Chondrocyte (in vitro differentiated cells): ENCODE measurements around the gene BEND6. TPM values are rescaled to one million over a fixed set of nuclear protein-coding genes. Genes with fewer than 3 reads are reported as not detected.

Experiments
- DNase-seq: peaks from one replicate; pipeline ENCODE4 v3.0.0; 2021; ENCODE audit warnings: mixed read lengths, low spot score
- H3K27ac Mint-ChIP-seq: one replicate; pipeline ENCODE4 v1.8.0; 2021; ENCODE audit warnings: mild to moderate bottlenecking, moderate library complexity, mixed read lengths; ENCODE audit not compliant: unreplicated experiment
- H3K27me3 Mint-ChIP-seq: 2 replicates; pipeline ENCODE4 v1.8.0; 2021; ENCODE audit warnings: low read depth, mixed read lengths
- H3K36me3 Mint-ChIP-seq: 2 replicates; pipeline ENCODE4 v1.8.0; 2021; ENCODE audit warnings: low read depth, mixed read lengths
- H3K4me1 Mint-ChIP-seq: 2 replicates; pipeline ENCODE4 v1.8.0; 2021; ENCODE audit warnings: low read depth, mild to moderate bottlenecking, mixed read lengths
- H3K4me3 Mint-ChIP-seq: one replicate; pipeline ENCODE4 v1.8.0; 2021; ENCODE audit warnings: mild to moderate bottlenecking, moderate library complexity, mixed read lengths; ENCODE audit not compliant: unreplicated experiment
- H3K9me3 Mint-ChIP-seq: 2 replicates; pipeline ENCODE4 v1.8.0; 2021; ENCODE audit warnings: low read depth, mixed read lengths
- CTCF ChIP-seq: fragments of 200-600 bp; sonication (generic); IDR thresholded peaks from 2 replicates; pipeline ENCODE4 v1.5.0; 2021; ENCODE audit warnings: antibody characterized with exemption, mild to moderate bottlenecking, moderate library complexity
- total RNA-seq: library from RNA; stranded (reverse); gene quantifications from 3 replicates; pipeline ENCODE4 v1.2.1, GENCODE V29; 2021

Gene BEND6
- total RNA-seq, 1 donor from 2014 or later, result 8.9 TPM

GRCh38 chr6:56977192-56977591, 22.3 kb downstream of the BEND6 start:
- TF ChIP-seq CTCF, result no peak
- no peak overlapping the region for H3K27ac Mint-ChIP-seq
- H3K4me1 Mint-ChIP-seq, result no peaks in the 10 kb centered on the region
- no peaks in the 10 kb centered on the region for H3K27me3 Mint-ChIP-seq
- no peak for DNase-seq
- no peak overlapping the region for H3K4me3 Mint-ChIP-seq
- H3K9me3 Mint-ChIP-seq, result peaks cover 28% of the 10 kb centered on the region
- peaks cover 16% of the 10 kb centered on the region for H3K36me3 Mint-ChIP-seq

- Mint-ChIP-seq H3K27ac (no peak overlapping the region), H3K4me3 (no peak overlapping the region), H3K9me3 (peaks cover 28% of the 10 kb centered on the region), H3K4me1 (no peaks in the 10 kb centered on the region), H3K36me3 (peaks cover 16% of the 10 kb centered on the region), H3K27me3 (no peaks in the 10 kb centered on the region)
- TF ChIP-seq CTCF, result no peak
- no peak for DNase-seq
Measured at GRCh38 chr6:56978530-56978929, 23.6 kb downstream of the BEND6 start.

DNA sequence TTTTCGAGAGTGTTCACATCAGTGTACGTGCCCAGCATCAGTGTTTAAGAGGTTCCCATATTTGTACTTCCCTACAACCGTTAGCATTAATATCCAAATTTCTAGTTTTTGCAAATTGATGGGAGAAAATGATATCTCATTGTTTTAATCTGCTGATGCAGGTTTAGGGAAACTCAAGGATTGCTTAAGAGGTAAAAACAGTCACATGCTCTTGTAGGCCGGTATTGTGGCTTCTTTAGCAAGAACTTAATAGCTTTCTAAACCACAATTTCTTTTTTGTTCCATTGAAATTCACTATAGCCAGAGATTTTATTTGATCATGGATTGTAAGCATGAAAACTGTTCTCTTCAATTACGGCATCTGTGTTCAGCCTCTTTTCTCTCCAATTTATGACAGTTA, 29.5 kb downstream of the BEND6 start:
- no peak for TF ChIP-seq CTCF
- Mint-ChIP-seq H3K27me3 (no peaks in the 10 kb centered on the region), H3K4me3 (no peak overlapping the region), H3K4me1 (peaks cover 4% of the 10 kb centered on the region), H3K27ac (no peak overlapping the region), H3K36me3 (no peaks in the 10 kb centered on the region), H3K9me3 (no peaks in the 10 kb centered on the region)
- DNase-seq, result no peak

DNA sequence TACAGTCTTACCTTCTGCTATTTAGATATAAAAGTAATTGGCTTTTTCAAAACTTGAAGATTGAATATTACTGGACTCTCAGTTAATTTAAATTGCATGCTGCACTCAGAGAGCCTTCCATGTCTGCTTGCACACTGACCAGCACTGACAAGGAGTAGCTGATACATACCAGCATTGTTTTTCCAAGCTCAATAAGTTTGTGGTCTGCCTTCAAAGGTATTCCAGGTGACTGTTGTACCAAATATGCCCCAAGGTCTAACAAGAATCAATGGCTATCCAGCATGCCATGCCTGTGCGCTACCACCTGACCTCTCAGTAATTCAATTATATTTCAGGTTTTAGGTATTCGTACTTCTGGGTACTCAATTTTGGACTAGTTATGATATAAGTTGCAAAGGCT, 30.0 kb downstream of the BEND6 start:
- Mint-ChIP-seq H3K27me3 (no peaks in the 10 kb centered on the region), H3K4me3 (no peak overlapping the region), H3K27ac (no peak overlapping the region), H3K9me3 (no peaks in the 10 kb centered on the region), H3K4me1 (peaks cover 4% of the 10 kb centered on the region), H3K36me3 (no peaks in the 10 kb centered on the region)
- no peak for DNase-seq
- TF ChIP-seq CTCF, result no peak

DNA sequence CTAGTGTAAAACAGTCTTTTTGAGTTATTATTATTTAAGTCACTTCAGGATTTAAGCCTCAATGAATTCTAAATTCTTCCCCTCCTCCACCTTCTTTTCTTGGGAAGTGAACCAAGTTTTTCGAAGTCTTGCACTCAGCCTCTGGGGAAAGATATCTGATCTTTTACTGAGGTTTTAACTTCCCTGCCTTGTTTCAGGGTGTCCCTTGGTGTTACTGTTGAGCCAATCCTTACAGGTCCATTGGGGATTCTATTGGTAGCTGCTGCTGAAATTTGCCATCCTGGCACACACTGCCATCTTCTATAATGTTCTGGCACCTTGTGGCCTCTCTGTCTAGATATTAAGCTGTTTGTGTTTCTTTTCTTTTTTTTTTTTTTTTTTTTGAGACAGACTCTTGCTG, 31.7 kb downstream of the BEND6 start:
- peaks cover 4% of the 10 kb centered on the region for H3K4me1 Mint-ChIP-seq
- H3K27ac Mint-ChIP-seq, result no peak overlapping the region
- H3K4me3 Mint-ChIP-seq, result no peak overlapping the region
- no peak for DNase-seq
- H3K36me3 Mint-ChIP-seq, result peaks cover 2% of the 10 kb centered on the region
- H3K9me3 Mint-ChIP-seq, result no peaks in the 10 kb centered on the region
- TF ChIP-seq CTCF, result no peak
- no peaks in the 10 kb centered on the region for H3K27me3 Mint-ChIP-seq
